H1 (cell line): ENCODE results near the gene CAPN1.

Source experiments
- POLR2AphosphoS5 ChIP-seq: IDR thresholded peaks from 2 replicates; pipeline ENCODE4 v1.6.1; 2011; ENCODE audit warnings: low read depth, low read length
- TBP ChIP-seq: IDR thresholded peaks from 2 replicates; pipeline ENCODE4 v1.6.1; 2011; ENCODE audit warnings: low read depth, low read length, improper control_type of control experiment
- TF ChIP-seq, protein P1 (sequence below): IDR thresholded peaks from 2 replicates; pipeline ENCODE4 v1.6.1; 2011; ENCODE audit warnings: low read depth, mild to moderate bottlenecking, low read length; ENCODE audit not compliant: insufficient read depth

- TF ChIP-seq, protein P1, sequence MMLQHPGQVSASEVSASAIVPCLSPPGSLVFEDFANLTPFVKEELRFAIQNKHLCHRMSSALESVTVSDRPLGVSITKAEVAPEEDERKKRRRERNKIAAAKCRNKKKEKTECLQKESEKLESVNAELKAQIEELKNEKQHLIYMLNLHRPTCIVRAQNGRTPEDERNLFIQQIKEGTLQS = no peak
- TF ChIP-seq TBP = no peak
- no peak for TF ChIP-seq POLR2AphosphoS5
Measured at GRCh38 chr11:65219930-65220213, 38.1 kb downstream of the CAPN1 start.
